ENCODE data around the gene PABPC1L. TPM values are rescaled to one million over a fixed set of nuclear protein-coding genes. Genes with fewer than 3 reads are reported as not detected.

Gene PABPC1L
- total RNA-seq, 4 donors from 2014 or later, result 5.1 to 17.1 (median 10.3) TPM

GRCh38 chr20:44901974-44902373, 7.9 kb upstream of the PABPC1L start:
- TF ChIP-seq CTCF (IDR thresholded peaks at IDR 0.05), result no peak
- DNase-seq (ENCODE audit: low spot score) (no peak), ATAC-seq (ENCODE audit: low FRiP score) (no peak)

- DNase-seq (ENCODE audit: low spot score) (no peak), ATAC-seq (ENCODE audit: low FRiP score) (no peak)
- no peak for TF ChIP-seq CTCF (IDR thresholded peaks at IDR 0.05)
Observed at GRCh38 chr20:44904377-44904776, 5.5 kb upstream of the PABPC1L start.

- TF ChIP-seq CTCF (IDR thresholded peaks at IDR 0.05), result no peak
- ATAC-seq (ENCODE audit: low FRiP score) (peak; percentile 18), DNase-seq (ENCODE audit: low spot score) (no peak)
Observed at GRCh38 chr20:44908987-44909871, 631 bp upstream of the PABPC1L start.

GRCh38 chr20:44910690-44911262, 916 bp downstream of the PABPC1L start:
- no peak for TF ChIP-seq CTCF (IDR thresholded peaks at IDR 0.05)
- ATAC-seq (ENCODE audit: low FRiP score) (no peak), DNase-seq (ENCODE audit: low spot score) (no peak)

GRCh38 chr20:44911264-44911921, 1.5 kb downstream of the PABPC1L start:
- TF ChIP-seq CTCF (IDR thresholded peaks at IDR 0.05), result no peak
- DNase-seq (ENCODE audit: low spot score) (no peak), ATAC-seq (ENCODE audit: low FRiP score) (no peak)

GRCh38 chr20:44912189-44912588, 2.3 kb downstream of the PABPC1L start:
- no peak for DNase-seq (ENCODE audit: low spot score)
- no peak for TF ChIP-seq CTCF (IDR thresholded peaks at IDR 0.05)

More at GRCh38 chr20:44912189-44912588, 2.3 kb downstream of the PABPC1L start:
- ATAC-seq (ENCODE audit: low FRiP score), result no peak
